Fibroblast of lung (primary cell): Measurements from ENCODE around the gene RET.

ENCODE experiments used
- CTCF ChIP-seq, 2 donors: IDR thresholded peaks in 1 of 2; conservative IDR thresholded peaks in 1 of 2; 1 replicate in 1 of 2; 2 replicates in 1 of 2; pipeline ENCODE4 v1.5.1; 2011 to 2012; ENCODE audit warnings: low read length in 2 of 2, control low read depth in 1 of 2, inconsistent platforms in 1 of 2, low read depth in 1 of 2, mild to moderate bottlenecking in 1 of 2
- EZH2 ChIP-seq: IDR thresholded peaks from 2 replicates; pipeline ENCODE4 v1.5.1; 2012; ENCODE audit warnings: low read length, control low read depth, mild to moderate bottlenecking; ENCODE audit errors: missing control alignments

- TF ChIP-seq CTCF (conservative IDR thresholded peaks at IDR 0.05 in 1 of 2, IDR thresholded peaks at IDR 0.05 in 1 of 2; ENCODE audit: low read depth in 1 of 2, low read length in 2 of 2), result no peak
- TF ChIP-seq EZH2, result no peak
Measured at GRCh38 chr10:43173120-43173519, 96.3 kb downstream of the RET start.
